Endothelial cell of umbilical vein (primary cell): ENCODE measurements around the gene TENT5C. TPM values are rescaled to one million over a fixed set of nuclear protein-coding genes. Genes with fewer than 3 reads are reported as not detected.

ENCODE experiments used
- BruUV-seq: library from RNA; stranded (reverse); fragments of 400-500 nt; replicated peaks from 2 replicates; lab custom pipeline; 2021; lab: Mats Ljungman, UMichigan
- CTCF ChIA-PET: fragments of 300-600, 350-600 bp; sonication (Branson Sonifier 250); formaldehyde crosslinking; loops from one replicate; lab custom pipeline; 2021; ENCODE audit warnings: antibody characterized with exemption, inconsistent platforms; lab: Charles Lee
- POLR2A ChIA-PET: fragments of 300-600, 350-600 bp; sonication (Branson Sonifier 250); formaldehyde crosslinking; loops from one replicate; lab custom pipeline; 2021; ENCODE audit warnings: antibody characterized with exemption, inconsistent platforms; lab: Charles Lee
- DNase-seq: peaks from one replicate; pipeline ENCODE4 v3.0.0-alpha.2; 2011; ENCODE audit warnings: low read depth, low spot score
- FAIRE-seq: peaks from 2 replicates; lab custom pipeline; 2011; peaks lifted over from hg19 to GRCh38; lab: Jason Lieb, UNC
- H2AFZ ChIP-seq: 2 replicates; pipeline ENCODE4 v1.6.0; 2012; ENCODE audit warnings: low read depth, low read length, control low read depth, inconsistent platforms
- H3K27ac ChIP-seq: 2 replicates; pipeline ENCODE4 v1.5.1; 2011; ENCODE audit warnings: low read depth, mild to moderate bottlenecking, control low read depth, low read length, moderate library complexity; ENCODE audit not compliant: insufficient read depth
- H3K27me3 ChIP-seq, 2 experiments: 2 replicates each; pipeline versions ENCODE4 v1.6.0 to v1.6.1; 2011; ENCODE audit warnings: low read length in 2 of 2, mixed read lengths in 1 of 2; ENCODE audit not compliant: control insufficient read depth in 2 of 2, insufficient read depth in 2 of 2
- H3K36me3 ChIP-seq, 2 experiments: 2 replicates in 1 of 2; 3 replicates in 1 of 2; pipeline ENCODE4 v1.5.1; 2011; ENCODE audit warnings: low read length in 2 of 2, mild to moderate bottlenecking in 1 of 2, moderate library complexity in 1 of 2; ENCODE audit not compliant: control insufficient read depth in 2 of 2, insufficient read depth in 2 of 2; ENCODE audit errors: extremely low read depth in 1 of 2
- H3K4me1 ChIP-seq: 3 replicates; pipeline ENCODE4 v1.5.1; 2011; ENCODE audit warnings: mild to moderate bottlenecking, low read length; ENCODE audit not compliant: control insufficient read depth, insufficient read depth; ENCODE audit errors: extremely low read depth
- H3K4me2 ChIP-seq: 2 replicates; pipeline ENCODE4 v1.6.1; 2011; ENCODE audit warnings: low read length, control low read depth, mixed read lengths; ENCODE audit not compliant: insufficient read depth
- H3K4me3 ChIP-seq, 3 experiments: fragments of 200-600 bp in 1 of 3; sonication (generic), shearing (Covaris generic) in 1 of 3; replicated peaks in 1 of 3; 2 replicates each; pipeline ENCODE4 v1.5.1; 2011 to 2016; ENCODE audit warnings: control low read depth in 3 of 3, low read length in 3 of 3, mild to moderate bottlenecking in 2 of 3, inconsistent platforms in 1 of 3, low read depth in 1 of 3, moderate library complexity in 1 of 3; ENCODE audit not compliant: insufficient read depth in 1 of 3
- H3K79me2 ChIP-seq: 2 replicates; pipeline ENCODE4 v1.6.0; 2012; ENCODE audit warnings: low read length, inconsistent platforms; ENCODE audit not compliant: control insufficient read depth, insufficient read depth
- H3K9ac ChIP-seq: replicated peaks from 2 replicates; pipeline ENCODE3; 2011; ENCODE audit warnings: low read length, control low read depth; ENCODE audit not compliant: insufficient read depth; ENCODE audit errors: extremely low read depth
- H3K9me1 ChIP-seq: replicated peaks from 3 replicates; pipeline ENCODE4 v1.6.0; 2011; ENCODE audit warnings: mild to moderate bottlenecking, low read length; ENCODE audit not compliant: control insufficient read depth, insufficient read depth; ENCODE audit errors: extremely low read depth
- H3K9me3 ChIP-seq: replicated peaks from 2 replicates; pipeline ENCODE4 v1.5.1; 2012; ENCODE audit warnings: low read length, inconsistent platforms; ENCODE audit not compliant: control insufficient read depth, insufficient read depth
- H4K20me1 ChIP-seq: replicated peaks from 2 replicates; pipeline ENCODE3; 2011; ENCODE audit warnings: mild to moderate bottlenecking, low read length; ENCODE audit not compliant: control insufficient read depth, insufficient read depth; ENCODE audit errors: extremely low read depth
- CTCF ChIP-seq, 2 donors: IDR thresholded peaks; 1 replicate in 1 of 2; 2 replicates in 1 of 2; pipeline ENCODE4 v1.5.1; 2011; ENCODE audit warnings: low read length in 2 of 2, mild to moderate bottlenecking in 2 of 2, moderate library complexity in 2 of 2, control low read depth in 1 of 2, inconsistent platforms in 1 of 2, low read depth in 1 of 2; ENCODE audit not compliant: insufficient read depth in 1 of 2; ENCODE audit errors: extremely low read depth in 1 of 2
- EZH2 ChIP-seq: IDR thresholded peaks from 2 replicates; pipeline ENCODE4 v1.6.1; 2012; ENCODE audit warnings: borderline replicate concordance, low read depth, mild to moderate bottlenecking, moderate library complexity, low read length, inconsistent platforms; ENCODE audit not compliant: severe bottlenecking
- FOS ChIP-seq: IDR thresholded peaks from 2 replicates; pipeline ENCODE4 v1.6.1; 2011; ENCODE audit warnings: mild to moderate bottlenecking, low read length, moderate library complexity, borderline replicate concordance; ENCODE audit not compliant: insufficient read depth
- GATA2 ChIP-seq: IDR thresholded peaks from 2 replicates; pipeline ENCODE4 v1.7.0; 2011; ENCODE audit warnings: low read depth, mild to moderate bottlenecking, moderate library complexity, mixed read lengths, low read length; ENCODE audit not compliant: insufficient read length, insufficient read depth
- JUN ChIP-seq: IDR thresholded peaks from 2 replicates; pipeline ENCODE4 v1.6.1; 2011; ENCODE audit warnings: borderline replicate concordance, low read depth; ENCODE audit not compliant: insufficient read length, insufficient read depth
- MAX ChIP-seq: IDR thresholded peaks from 2 replicates; pipeline ENCODE4 v1.6.1; 2011; ENCODE audit not compliant: insufficient read depth, insufficient read length
- MYC ChIP-seq: IDR thresholded peaks from one replicate; pipeline ENCODE4 v1.6.1; 2011; ENCODE audit warnings: mild to moderate bottlenecking, low read depth, low read length
- POLR2A ChIP-seq: IDR thresholded peaks from 2 replicates; pipeline ENCODE4 v1.6.1; 2012; ENCODE audit warnings: low read depth, mild to moderate bottlenecking, control low read depth, low read length
- POLR2AphosphoS5 ChIP-seq: IDR thresholded peaks from 2 replicates; pipeline ENCODE4 v1.6.1; 2012; ENCODE audit warnings: low read depth, mild to moderate bottlenecking, control low read depth, low read length, moderate library complexity; ENCODE audit not compliant: insufficient read depth
- dilution Hi-C: fragments of 300-500 bp; cut with MboI; formaldehyde crosslinking; loops from one replicate; pipeline ENCODE4 v1.15.0; 2019; ENCODE audit warnings: low sequenced_read_pairs; ENCODE audit not compliant: extremely low pct_ligation_motif_present
- intact Hi-C: fragments of 100-400 bp; cut with micrococcal nuclease; formaldehyde crosslinking; loops from one replicate; pipeline ENCODE4 v1.10.0; 2022
- polyA plus RNA-seq, 4 experiments: library from polyadenylated mRNA; depleted of rRNA in 3 of 4; stranded (reverse) in 3 of 4; unstranded in 1 of 4; fragments of >200 nt; gene quantifications; 2 replicates each; pipeline versions ENCODE4 v1.2.1 to v1.2.3, GENCODE V29; 2011 to 2012; ENCODE audit warnings: missing spikeins in 1 of 4
- total RNA-seq: library from RNA; stranded (reverse); gene quantifications from 2 replicates; pipeline ENCODE4 v1.2.3, GENCODE V29; 2021

The TENT5C gene
- total and polyA plus RNA-seq, 2 donors (not counting 3 experiments of a cell fraction or from before 2014, with no cell fraction given) = 0.06 to 0.22 TPM

GRCh38 chr1:117616356-117616755 lies 10.5 kb downstream of the TENT5C start:
- dilution Hi-C loops (no loop called here), intact Hi-C loops (no loop called here)
- FAIRE-seq (no peak), DNase-seq (no peak)
- ChIA-PET POLR2A (no interaction called here), CTCF (no interaction called here)
- Histone ChIP-seq H3K4me1 (no peaks in the 10 kb centered on the region), H2AFZ (no peak overlapping the region), H3K4me3 (no peak overlapping the region), H4K20me1 (no peaks in the 10 kb centered on the region), H3K9ac (no peak overlapping the region), H3K9me1 (no peaks in the 10 kb centered on the region), H3K27me3 (peaks cover 3 to 5% of the 10 kb centered on the region in 2 experiments), H3K27ac (no peak overlapping the region), H3K79me2 (no peaks in the 10 kb centered on the region), H3K4me2 (no peak overlapping the region), H3K9me3 (no peaks in the 10 kb centered on the region), H3K36me3 (no peaks in the 10 kb centered on the region)
- TF ChIP-seq MAX (no peak), POLR2A (no peak), EZH2 (no peak), MYC (no peak), POLR2AphosphoS5 (no peak), GATA2 (no peak), CTCF (IDR thresholded peaks at IDR 0.05; ENCODE audit: extremely low read depth in 1 of 2, insufficient read depth in 1 of 2, low read depth in 1 of 2, low read length in 2 of 2) (no peak), FOS (no peak), JUN (no peak)
- BruUV-seq = no TSS peak
